GM19468 (cell line): ENCODE results near the gene ATE1.
"Not testable (repeated sequence)": the region's sequence is repeated elsewhere in the genome, so short reads cannot be mapped to it uniquely, and the experiment has no call there.

Source experiments
- ATAC-seq: cut with Tn5 transposase; IDR thresholded peaks from one replicate; pipeline ENCODE4 v1.9.1; 2021; ENCODE audit warnings: mild to moderate bottlenecking, moderate library complexity, moderate number of reproducible peaks; ENCODE audit not compliant: unreplicated experiment; ENCODE audit errors: extremely low read depth

ATE1 gene

DNA sequence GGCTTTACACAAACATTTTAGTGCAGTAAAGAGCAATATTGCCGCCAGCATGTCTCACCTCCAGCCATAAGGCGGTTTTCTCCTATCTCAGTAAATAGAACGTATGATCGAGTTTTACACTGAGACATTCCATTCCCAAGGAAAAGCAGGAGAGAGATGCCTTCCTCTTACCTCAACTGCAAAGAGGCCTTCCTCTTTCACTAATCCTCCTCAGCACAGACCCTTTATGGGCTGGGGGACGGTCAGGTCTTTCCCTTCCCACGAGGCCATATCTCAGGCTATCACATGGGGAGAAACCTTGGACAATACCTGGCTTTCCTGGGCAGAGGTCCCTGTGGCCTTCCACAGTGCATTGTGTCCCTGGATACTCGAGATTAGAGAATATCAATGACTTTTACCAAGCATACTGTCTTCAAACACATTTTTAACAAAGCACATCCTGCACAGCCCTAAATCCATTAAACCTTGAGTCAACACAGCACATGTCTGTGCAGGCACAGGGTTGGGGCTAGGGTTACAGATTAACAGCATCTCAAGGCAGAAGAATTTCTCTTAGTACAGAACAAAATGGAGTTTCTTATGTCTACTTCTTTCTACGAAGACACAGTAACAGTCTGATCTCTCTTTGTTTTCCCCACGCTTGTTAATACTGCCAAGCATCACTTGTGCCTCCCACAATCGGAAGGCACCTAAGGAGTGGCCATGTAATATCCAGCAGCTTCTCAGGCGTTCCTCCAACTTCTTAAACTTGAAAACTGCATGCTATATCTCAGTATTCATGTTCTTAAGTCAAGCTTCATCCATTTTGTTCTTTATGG, 2.6 kb upstream of the ATE1 start:
- not testable (repeated sequence) for ATAC-seq

DNA sequence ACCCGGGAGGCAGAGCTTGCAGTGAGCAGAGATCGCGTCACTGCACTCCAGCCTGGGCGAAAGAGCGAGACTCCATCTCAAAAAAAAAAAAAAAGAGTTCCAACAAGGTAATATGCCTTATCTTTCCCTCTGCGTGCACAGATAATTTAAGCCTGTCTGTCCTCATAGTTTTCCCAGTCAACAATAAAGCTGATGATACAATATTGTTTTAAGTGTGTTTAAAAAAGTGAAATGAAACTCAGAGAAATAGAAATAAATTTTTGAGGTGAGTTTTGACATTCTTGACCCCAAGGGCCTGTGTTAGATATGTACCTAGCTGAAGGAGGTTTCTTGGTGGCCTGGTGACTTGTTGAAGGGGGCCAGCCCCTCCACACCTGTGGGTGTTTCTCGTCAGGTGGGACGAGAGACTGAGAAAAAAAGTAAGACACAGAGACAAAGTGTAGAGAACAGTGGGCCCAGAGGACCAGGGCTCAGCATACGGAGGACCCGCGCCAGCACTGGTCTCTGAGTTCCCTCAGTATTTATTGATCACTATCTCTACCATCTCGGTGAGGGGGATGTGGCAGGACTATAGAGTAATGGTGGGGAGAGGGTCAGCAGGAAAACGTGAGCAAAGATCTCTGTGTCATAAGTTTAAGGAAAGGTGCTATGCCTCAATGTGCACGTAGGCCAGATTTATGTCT, 1.9 kb upstream of the ATE1 start:
- ATAC-seq = not testable (repeated sequence)

DNA sequence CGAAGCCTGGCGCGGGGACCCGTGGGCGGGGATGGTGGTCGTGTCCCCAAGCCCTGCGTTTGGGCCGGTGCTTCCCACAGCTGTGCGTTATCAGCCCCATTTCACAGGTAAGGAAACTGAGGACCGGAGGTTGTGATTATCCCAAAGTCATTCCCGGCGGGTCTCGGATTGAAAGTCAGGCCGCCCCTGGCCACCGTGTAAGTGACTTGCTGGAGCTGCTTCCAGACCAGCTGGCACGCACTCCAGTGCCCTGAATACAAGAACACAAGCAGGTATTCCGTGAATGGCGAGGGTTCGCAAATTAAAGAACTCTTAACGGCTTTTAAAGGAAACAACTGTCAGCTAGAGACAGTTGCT, 675 bp upstream of the ATE1 start:
- ATAC-seq = no peak

DNA sequence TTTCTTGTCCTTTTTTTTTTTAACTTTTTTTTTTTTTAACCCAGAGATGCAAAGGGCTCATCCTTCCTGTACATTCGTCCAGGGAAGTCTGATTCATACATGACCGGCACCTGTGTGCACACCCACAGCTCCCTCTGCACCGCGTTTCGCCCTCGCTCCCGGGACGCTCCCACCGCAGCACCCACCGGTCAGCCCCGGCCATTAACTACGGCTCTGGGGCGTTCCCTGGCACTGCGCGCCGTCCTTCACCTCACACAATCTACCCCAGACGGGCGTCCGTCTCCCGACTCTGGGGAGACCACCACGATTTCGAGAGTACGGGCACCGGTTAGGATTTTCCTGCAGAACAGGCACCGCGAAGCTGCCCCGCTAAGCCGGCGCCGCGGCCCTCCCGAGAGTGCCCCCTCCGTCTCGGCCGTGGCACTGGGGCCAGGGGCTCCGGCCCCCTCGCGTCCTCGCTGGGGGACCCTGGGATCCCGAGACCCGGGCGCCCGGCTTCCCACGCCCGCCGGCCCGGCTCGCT, 452 bp downstream of the ATE1 start:
- ATAC-seq = peak; percentile 13

DNA sequence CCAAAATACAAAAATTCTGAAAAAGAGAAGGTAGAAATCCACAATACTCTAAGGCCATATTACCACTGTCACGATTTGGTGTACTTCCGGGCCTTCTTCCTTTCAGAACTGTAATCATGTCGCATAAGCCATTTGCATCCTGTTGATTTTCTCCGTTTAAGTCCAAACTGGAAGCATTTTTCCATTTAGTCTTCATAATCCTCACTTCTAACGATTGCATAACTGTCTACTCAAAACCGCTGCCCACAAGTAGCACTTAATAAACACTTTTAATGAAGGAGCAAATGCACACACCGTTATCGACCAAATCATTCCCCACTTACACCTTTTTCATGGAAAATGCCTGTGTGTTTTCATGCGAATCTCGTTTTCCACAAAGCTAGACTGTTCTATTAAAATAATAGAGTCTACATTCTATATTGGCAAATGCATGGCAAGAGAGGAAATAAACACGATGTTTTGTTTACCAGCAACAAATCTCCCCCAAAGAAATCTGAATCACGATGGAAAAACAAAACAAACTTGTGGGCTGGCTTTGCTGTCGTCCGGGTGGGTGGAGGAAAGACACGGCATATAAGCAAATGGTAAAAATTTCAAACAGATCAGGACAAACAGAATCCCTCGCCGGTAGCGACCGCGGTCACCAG, 1.0 kb downstream of the ATE1 start:
- no peak for ATAC-seq

DNA sequence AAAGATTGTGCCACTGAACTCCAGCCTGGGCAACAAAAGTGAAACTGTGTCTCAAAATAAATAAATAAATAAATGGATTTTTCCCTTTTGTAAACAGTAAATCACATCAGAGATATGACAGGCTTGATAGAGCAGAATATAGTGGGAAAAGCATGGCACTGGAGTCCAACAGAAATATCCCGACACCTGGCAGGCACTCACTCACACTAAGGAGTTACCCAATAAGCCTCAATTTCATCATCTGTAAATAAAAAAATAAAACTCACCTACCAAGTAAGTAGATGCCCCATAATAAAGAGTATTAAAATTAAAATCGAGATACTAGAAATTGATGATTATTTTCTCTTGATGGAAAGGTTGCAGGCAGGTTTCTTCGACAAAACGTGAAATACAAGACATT, 1.7 kb downstream of the ATE1 start:
- no peak for ATAC-seq

DNA sequence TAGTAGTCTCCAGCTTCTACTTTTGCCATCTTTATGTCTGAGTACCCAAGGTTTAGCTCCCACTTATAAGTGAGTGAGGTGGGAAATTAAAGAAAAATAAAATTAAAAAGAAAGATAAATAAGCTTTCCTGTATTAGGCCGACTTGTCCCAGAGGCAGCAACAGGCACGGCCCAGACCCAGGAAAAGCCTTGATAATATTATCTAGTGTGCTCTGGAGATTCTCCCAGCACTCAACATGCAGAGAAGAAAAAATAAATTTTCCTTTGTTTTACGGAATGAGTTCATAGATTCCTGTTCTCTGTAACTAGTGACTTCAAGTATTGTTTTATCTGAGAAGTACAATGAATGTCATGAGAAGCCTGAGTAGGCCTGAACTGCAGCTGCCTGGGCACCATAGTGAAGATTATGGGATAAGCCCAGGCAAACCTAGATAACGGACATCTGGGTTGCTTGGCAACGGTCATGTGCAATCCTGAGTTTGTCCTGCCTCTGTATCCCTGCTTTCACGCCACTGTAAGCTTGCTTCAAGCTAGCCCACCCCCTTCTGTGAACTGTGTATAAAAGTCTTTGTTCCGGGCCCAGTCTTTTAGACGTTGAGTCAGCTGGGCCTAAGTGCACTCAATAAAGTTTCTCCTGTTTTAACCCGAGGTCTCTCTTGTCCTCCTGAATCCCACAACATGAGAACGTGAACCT, 6.4 kb downstream of the ATE1 start:
- no peak for ATAC-seq

DNA sequence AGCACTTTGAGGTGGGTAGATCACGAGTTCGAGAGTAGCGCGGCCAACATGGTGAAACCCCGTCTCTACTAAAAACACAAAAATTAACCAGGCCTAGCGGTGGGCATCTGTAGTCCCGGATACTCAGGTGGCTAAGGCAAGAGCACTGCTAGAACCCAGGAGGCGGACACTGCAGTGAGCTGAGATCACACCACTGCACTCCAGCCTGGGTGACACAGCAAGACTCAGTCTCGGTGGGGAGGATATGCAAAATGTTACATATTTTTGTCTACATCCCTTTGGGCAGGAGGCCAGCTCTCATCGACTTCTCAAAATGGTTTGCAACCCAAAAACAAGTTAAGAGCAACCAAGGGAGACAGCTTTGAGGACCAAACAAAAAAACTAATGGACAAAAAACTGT, 8.2 kb downstream of the ATE1 start:
- ATAC-seq = no peak

DNA sequence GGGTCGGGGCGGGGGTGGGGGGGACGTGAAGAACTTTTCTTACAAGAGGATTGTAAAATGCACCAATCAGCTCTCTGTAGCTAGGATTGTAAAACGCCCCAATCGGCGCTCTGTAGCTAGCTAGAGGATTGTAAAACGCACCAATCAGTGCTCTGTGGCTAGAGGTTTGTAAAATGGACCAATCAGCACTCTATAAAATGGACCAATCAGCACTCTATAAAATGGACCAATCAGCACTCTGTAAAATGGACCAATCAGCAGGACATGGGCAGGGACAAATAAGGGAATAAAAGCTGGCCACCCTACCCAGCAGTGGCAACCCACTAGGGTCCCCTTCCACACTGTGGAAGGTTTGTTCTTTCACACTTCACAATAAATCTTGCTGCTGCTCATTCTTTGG, 9.0 kb downstream of the ATE1 start:
- ATAC-seq = not testable (repeated sequence)

DNA sequence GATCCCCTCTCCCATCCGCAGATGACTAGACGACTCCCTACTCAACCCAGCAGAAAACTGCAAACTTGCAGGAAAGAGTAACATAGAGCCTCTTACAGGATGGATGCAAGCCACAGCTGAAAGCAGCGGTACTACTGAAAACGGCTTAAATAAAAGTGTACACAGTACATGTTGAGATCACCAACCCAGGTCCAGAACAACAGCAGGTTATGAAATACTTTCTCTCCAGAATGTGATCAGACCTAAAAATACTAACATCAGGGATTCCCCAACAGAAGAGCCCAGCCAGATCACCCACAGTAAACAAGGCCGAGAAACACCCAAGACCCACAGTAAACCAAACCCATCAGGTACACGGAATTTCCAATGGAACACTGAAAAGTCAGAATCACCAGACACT, 13.2 kb downstream of the ATE1 start:
- no peak for ATAC-seq

DNA sequence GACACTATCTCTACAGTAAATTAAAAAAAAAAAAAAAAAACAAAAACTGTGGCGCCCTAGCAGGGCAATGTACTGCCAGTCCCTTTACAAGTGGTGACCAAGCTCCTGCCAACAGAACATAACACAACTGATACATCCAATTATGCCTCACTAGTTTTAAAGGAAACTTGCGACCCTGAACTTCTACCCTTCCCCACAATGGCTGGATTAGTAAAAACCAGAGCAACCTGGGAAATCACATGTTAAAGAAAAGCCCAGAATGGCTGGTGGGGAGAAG, 16.5 kb downstream of the ATE1 start:
- no peak for ATAC-seq

DNA sequence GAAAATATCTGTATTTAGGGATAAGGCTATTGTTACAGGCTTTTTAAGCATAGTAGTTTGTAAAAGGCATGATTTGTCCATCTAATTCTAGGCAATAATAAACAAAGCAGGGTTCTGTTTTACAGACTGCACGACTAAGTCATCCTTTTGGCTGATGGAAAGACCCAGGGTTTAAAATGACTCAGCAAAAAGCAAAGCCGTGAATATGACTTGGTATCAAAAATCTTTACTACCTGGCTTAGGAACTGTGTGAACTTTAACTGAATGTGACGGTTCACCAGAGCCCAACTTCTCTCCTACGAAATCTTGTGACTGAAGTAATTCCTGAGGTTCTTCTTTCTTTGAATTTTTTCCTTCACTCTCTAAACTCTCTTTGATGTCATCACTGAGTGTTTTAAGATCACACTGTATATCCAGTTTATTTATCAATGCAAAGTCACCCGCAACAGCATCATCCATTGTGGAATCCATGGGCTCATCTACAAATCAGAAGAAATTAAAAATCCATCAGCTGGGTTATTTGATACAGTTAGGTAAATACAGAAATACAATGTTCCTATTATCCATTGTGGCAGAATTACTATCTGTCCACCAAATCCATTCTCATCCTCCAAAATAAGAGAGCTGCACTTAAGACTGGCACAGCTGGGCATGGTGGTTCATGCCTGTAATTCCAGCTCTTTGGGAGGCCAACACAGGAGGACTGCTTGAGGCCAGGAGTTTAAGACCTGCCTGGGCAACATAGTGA, 17.0 kb downstream of the ATE1 start:
- ATAC-seq = no peak

DNA sequence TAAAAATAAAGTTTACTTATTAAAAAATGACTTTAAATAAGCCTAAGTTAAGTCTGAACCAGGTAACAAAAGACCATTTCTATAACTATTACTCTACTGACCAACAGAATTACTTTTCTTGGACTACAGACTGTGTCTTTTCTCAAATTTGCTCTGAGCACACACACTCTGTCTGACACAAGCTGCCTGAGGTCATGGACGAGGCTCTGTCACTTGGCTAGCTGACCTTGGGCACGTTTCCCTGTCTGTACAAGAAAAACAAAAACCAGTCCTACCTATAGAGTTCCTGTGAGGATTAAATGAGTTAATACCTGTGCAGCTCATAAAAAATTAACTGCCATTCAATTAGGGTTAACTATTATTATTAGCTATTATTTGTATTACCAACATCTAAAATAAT, 22.9 kb downstream of the ATE1 start:
- ATAC-seq = no peak

DNA sequence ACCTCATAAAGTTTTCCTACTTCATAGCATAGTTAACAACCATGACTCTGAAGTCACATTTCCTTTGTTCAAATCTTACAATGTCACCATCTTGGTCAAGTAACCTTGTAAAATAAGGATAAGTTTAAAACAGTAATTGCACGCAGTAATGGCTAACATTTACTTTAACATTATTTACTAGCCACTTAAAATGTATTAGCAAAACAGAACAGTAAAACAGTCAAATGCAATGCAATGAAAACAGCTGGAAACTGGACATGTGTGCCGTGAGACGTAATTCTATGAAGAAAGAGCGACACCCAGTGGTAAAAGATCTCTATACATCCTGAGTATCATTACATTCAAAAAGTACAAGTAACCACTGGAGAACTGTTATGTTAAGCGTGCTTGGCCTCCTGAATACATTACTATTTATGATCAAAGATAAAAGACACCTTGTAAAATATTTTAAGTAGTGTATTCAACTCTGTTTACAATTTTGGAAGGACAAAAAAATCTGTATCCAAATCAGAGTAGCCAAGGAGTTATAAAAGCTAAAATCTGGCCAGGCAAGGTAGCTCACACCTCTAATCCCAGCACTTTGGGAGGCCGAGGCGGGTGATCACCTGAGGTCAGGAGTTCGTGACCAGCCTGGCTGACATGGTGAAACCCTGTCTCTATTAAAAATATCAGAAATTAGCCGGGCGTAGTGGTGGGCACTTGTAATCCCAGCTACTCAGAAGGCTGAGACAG, 27.2 kb downstream of the ATE1 start:
- peak; percentile 79 for ATAC-seq

DNA sequence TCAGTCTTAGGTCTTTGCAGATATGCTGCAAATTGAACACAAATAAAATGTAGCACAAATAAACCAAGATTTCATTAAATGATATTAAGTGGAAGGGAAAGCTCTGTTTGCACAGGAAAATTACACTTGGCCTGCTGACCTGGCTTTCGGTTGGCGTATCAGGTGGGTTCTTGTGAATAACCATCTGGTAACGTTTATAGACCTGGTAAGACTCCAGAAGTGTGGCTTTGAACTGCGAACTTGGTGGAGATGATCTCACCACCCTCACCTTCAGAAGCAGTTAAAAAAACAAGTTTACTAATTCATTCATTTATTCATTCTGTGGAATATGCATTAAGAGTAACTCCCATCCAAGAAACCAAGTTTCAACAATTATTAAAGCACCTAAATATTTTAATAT, 28.1 kb downstream of the ATE1 start:
- no peak for ATAC-seq

DNA sequence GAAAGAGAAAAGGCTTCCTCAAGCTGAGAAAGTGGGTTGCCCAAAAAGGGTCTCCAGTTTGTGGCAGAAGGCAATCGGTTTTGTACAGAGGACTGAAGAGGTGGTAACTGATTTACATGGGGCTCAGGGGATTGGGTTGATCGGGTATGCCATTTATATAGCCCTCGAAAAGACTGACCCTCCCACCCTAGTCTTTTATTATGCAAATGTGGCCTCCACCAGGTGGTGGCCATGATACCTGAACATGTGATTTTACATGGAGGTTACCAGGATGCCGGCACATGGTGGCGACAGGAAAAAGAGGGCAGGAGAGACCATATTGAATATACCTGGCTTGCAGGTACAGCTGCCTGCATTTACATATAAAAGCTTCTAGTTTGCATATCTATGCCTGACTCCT, 36.7 kb downstream of the ATE1 start:
- ATAC-seq = no peak

DNA sequence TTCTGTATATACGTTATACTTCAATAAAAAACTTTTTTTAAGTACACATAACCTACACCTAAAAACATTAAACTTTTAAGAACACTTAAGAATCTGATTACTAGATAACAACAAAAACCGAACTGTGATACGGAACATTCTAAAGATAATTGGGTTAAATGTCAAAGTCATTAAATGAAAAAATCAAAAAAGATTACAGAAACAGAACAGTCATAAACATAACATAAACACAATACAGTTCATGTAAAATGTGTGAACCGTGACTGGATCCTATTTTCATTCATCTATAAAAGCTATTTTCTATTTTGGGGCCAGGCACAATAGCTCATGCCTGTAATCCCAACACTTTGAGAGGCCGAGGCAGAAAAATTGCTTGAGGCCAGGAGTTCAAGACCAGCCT, 38.6 kb downstream of the ATE1 start:
- no peak for ATAC-seq

DNA sequence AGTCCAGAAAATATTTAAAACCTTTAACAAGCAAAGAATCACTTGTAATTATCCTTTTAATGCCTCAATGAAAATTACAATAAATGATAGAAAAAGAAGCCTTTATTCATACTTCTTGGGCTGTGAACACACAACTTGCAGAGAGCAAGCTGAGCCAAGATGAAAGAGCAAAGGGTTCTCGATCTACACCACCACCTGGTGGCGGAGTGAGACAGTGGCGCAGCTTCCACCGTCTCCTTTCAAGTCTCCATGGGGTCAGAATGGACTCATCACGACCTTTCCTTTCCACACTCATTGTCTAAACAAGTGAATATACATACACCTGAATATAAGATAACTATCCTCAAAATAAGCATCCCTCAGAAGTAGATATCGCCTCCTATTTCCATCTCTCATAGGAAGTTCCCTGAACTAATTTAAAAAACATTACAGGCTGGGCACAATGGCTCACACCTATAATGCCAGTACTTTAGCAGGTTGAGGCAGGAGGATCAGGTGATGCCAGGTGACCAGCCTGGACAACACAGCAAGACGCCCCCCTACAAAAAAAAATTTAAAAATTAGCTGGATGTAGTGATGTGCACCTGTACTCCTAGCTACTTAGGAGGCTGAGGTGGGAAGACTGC, 40.7 kb downstream of the ATE1 start:
- ATAC-seq = no peak

DNA sequence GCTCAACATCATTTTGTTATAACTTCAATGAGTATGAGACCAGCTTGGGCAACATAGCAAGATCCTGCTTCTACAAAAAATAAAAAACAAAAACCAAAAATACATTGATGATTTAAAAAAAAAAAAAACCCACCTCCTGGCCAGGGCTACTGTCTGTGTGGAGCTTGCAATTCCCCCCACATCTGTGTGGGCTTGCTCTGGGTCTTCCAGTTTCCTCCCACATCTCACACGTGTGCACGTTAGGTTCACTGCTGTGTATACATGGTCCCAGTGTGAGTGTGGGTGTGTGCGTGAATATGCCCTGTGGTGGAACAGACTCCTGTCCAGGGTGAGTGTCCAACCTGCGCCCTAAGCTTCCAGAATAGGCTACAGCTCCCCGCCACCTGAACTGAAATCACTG, 41.6 kb downstream of the ATE1 start:
- no peak for ATAC-seq
